ENCODE results near the gene RAG1.

DNA sequence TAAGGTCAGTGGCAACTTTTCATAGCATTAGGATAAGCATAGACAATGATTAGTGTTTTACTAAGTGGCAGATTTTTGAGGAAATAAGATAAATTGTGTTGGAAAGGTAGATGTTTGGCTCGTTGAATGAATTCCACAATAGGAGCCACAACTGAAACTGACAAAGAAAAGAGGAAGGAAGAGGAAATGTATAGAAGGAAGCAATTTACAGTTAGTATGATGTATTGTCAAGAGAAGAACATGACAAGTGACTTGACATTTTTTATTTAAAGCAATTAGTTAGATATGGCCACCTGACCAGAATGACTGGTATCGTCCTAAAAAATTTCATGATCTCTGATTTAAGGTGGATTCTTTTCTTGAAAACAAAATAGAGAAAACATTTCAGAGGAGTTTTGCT is 33.3 kb downstream of the RAG1 start:
- TF ChIP-seq CTCF (IDR thresholded peaks at IDR 0.05) (no peak), POLR2A (IDR thresholded peaks at IDR 0.05) (no peak)

All from uterus (tissue), 2 donors.